Suprapubic skin (tissue), 4 donors: Measurements from ENCODE around the gene COG1.

ENCODE experiments used
- CTCF ChIP-seq, 2 donors: fragments of 200-600 bp in 1 of 2; fragments of 450-650 bp in 1 of 2; sonication (generic) in 1 of 2; IDR thresholded peaks; one replicate each; pipeline ENCODE4 v1.5.1; 2016 to 2019; ENCODE audit warnings: antibody characterized with exemption in 2 of 2, mild to moderate bottlenecking in 1 of 2, moderate library complexity in 1 of 2
- EP300 ChIP-seq: sonication (generic); formaldehyde crosslinking; IDR thresholded peaks from one replicate; pipeline ENCODE4 v1.6.1; 2017; ENCODE audit warnings: antibody characterized with exemption
- POLR2A ChIP-seq, 2 donors: fragments of 450-650 bp; IDR thresholded peaks; one replicate each; pipeline ENCODE4 v1.6.1; 2017; ENCODE audit warnings: antibody characterized with exemption in 2 of 2, mild to moderate bottlenecking in 2 of 2, moderate library complexity in 2 of 2
- POLR2AphosphoS5 ChIP-seq, 3 donors: sonication (generic); formaldehyde crosslinking; IDR thresholded peaks; one replicate each; pipeline ENCODE4 v1.6.1; 2017; ENCODE audit warnings: antibody characterized with exemption in 3 of 3

GRCh38 chr17:73214008-73214407, 21.2 kb downstream of the COG1 start:
- TF ChIP-seq CTCF (IDR thresholded peaks at IDR 0.05) (no peak), POLR2A (IDR thresholded peaks at IDR 0.05) (no peak), EP300 (no peak), POLR2AphosphoS5 (IDR thresholded peaks at IDR 0.05) (no peak)
